ENCODE measurements around the gene LGR6.

- TF ChIP-seq CTCF (IDR thresholded peaks at IDR 0.05; ENCODE audit: low read length) (no peak), EZH2 (optimal IDR thresholded peaks at IDR 0.05; ENCODE audit: low read depth, low read length) (no peak), EZH2phosphoT487 (IDR thresholded peaks at IDR 0.05; ENCODE audit: low read length) (no peak)
Measured at GRCh38 chr1:202250982-202251381, 57.4 kb downstream of the LGR6 start.

All from MM.1S (cell line).